ENCODE data around the gene CLCF1. TPM values are rescaled to one million over a fixed set of nuclear protein-coding genes. Genes with fewer than 3 reads are reported as not detected.

Gene CLCF1
- total and polyA plus RNA-seq, 9 donors: 2.5 to 22.9 (median 5.0) TPM

DNA sequence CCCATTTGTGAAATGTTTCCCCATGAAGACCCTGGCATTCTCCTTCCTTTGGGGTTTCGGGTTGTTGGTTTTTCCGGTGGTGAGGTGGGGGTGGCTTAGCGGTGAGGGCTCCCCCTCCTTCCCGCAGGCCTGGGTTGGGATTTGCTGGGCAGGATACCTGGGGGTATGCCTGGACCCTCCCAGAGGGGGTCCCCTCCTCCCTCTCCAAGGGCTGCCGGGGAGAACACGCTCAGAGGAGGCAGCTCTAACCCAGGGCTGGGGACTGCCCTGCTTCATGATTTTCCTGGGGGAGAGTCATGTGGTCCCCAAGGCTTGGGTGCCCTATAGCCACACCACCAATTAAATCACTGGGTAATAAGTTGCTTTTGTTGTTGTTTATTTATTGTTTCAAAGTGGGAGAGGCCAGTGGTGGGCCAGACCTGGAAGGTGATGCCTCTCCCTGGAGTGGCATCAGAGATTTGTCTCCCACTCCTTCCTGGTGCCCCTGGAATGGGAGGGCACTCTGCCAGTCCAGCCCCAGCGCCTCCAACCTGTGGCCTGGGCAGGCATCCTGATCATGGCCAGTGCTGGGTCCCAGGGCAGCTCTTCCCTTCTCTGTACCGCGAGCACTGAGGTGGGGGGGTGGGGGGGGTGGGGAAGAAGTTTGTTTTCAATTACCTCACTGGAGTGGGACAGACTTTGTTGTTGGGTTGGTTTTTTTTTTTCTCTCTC is 1.3 kb upstream of the CLCF1 start:
- intact Hi-C loops (cut with DNase I): no loop called here
- no peaks in the 10 kb centered on the region for H3K36me3 ChIP-seq
- H3K27ac ChIP-seq: peak overlapping the region; percentile 78 to 85
- peak in 2 of 5 donors; percentile 19 to 47 for DNase-seq
- peak overlapping the region; percentile 69 for H3K4me3 ChIP-seq
- TF ChIP-seq POLR2A (IDR thresholded peaks at IDR 0.05) (no peak), EP300 (IDR thresholded peaks at IDR 0.05) (no peak)
- TF ChIP-seq, protein P1, sequence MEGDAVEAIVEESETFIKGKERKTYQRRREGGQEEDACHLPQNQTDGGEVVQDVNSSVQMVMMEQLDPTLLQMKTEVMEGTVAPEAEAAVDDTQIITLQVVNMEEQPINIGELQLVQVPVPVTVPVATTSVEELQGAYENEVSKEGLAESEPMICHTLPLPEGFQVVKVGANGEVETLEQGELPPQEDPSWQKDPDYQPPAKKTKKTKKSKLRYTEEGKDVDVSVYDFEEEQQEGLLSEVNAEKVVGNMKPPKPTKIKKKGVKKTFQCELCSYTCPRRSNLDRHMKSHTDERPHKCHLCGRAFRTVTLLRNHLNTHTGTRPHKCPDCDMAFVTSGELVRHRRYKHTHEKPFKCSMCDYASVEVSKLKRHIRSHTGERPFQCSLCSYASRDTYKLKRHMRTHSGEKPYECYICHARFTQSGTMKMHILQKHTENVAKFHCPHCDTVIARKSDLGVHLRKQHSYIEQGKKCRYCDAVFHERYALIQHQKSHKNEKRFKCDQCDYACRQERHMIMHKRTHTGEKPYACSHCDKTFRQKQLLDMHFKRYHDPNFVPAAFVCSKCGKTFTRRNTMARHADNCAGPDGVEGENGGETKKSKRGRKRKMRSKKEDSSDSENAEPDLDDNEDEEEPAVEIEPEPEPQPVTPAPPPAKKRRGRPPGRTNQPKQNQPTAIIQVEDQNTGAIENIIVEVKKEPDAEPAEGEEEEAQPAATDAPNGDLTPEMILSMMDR (IDR thresholded peaks at IDR 0.05): no peak
- no peaks in the 10 kb centered on the region for H3K9me3 ChIP-seq
- no peaks in the 10 kb centered on the region for H3K27me3 ChIP-seq
- H3K4me1 ChIP-seq (ENCODE audit: insufficient read depth): peaks cover 26% of the 10 kb centered on the region
- 39 to 45% (median 43%) methylated on average over 5 to 9 of the region's 9 CpGs for WGBS, 3 donors

DNA sequence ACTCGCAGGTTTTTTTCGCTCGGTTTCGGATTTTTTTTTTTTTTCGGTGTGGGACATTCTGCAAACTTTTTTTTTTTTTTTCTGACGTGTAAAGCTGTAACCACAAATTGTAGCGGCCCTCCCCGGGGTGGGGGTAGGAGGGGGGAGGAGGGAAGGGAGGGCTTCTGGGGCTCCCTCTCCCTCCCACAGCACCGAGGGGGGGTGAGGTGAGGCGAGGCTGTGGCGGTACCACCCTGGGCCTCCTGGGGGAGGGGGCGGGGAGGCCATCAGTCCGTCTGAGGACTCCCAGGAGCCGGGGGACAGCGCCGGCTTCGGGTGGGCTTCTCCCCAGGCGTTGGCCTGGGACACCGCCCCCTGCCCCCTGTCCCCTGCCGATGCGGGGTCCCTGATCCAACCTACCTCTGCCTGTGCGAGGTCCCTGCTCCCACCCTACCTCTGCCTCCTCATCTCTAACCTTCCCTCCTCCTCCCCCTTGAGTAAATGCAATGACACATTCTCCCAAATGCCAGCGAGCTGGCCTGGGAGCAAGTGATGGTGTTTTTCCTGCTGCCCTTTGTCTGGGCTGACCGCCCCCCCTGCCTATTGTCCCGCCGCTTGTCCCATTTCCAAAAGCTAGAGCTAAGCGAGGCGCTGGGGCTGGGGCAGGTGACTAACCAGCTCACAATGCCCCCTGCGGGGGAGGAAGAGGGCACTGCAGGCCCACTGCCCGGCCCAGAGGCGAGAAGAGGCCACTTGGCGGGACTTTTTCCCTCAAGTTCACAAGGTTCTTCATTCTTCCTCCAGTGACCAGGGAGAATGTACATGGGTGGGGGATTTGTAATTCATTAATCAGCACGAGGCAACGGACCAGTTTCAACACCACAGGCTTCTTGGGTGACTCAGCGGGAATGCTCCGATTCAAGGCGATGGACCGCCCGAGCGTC is 511 bp upstream of the CLCF1 start:
- Histone ChIP-seq H3K36me3 (no peaks in the 10 kb centered on the region), H3K4me3 (peak overlapping the region; percentile 69), H3K27ac (peak overlapping the region; percentile 78 to 85), H3K4me1 (ENCODE audit: insufficient read depth) (peaks cover 26% of the 10 kb centered on the region), H3K27me3 (no peaks in the 10 kb centered on the region), H3K9me3 (no peaks in the 10 kb centered on the region)
- 8 to 12% (median 11%) methylated on average over 37 to 40 of the region's 40 CpGs for WGBS, 3 donors
- peak; percentile 75 to 85 (median 79) for DNase-seq
- TF ChIP-seq EP300 (IDR thresholded peaks at IDR 0.05): no peak
- TF ChIP-seq, protein P1 (IDR thresholded peaks at IDR 0.05): peak in 1 of 3 donors; percentile 9
- intact Hi-C loops (cut with DNase I): no loop called here

DNA sequence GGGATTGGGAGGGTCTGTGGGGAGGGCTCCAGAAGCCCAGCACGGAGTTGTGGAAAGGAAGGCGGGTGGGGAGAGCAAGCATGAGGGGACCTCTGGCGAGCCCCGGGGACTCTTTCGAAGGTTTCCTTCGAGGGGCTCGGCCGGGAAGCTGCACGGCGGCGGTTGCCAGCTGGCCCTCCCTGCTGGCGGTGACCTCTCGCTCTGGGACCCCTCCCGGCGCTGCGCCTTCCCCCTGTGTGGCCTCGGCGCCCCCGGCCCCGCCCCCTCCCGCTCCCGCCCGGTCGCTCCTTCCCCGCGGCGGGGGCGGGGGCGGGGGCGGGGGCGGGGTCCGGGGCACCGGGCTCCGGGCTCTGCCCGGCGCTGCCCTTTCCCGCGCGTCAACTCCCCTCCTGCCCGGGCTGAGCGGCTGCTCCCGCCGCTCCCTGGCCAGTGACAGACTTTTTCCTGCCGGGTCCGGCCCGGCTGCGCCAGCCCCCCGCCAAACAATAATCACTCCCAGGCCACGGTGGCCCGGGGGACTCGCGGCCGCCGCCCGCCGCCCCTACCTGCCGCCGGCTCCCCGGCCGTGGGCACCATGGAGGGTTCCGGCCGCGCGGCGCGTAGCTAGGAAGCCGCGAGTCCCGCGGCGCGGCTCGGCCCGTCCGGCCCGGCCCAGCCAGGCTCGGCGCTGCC is 941 bp downstream of the CLCF1 start:
- peak; percentile 45 to 72 (median 66) for DNase-seq
- peaks cover 29% of the 10 kb centered on the region for H3K4me1 ChIP-seq (ENCODE audit: insufficient read depth)
- intact Hi-C loops (cut with DNase I): no loop called here
- peak overlapping the region; percentile 69 for H3K4me3 ChIP-seq
- no peaks in the 10 kb centered on the region for H3K27me3 ChIP-seq
- no peaks in the 10 kb centered on the region for H3K36me3 ChIP-seq
- H3K9me3 ChIP-seq: no peaks in the 10 kb centered on the region
- TF ChIP-seq, protein P1 (IDR thresholded peaks at IDR 0.05): no peak
- peak; percentile 15 for TF ChIP-seq POLR2A (IDR thresholded peaks at IDR 0.05)
- no peak for TF ChIP-seq EP300 (IDR thresholded peaks at IDR 0.05)
- WGBS, 3 donors: 1% methylated on average over 27 to 78 of the region's 78 CpGs
- H3K27ac ChIP-seq: peak overlapping the region; percentile 78 to 85

DNA sequence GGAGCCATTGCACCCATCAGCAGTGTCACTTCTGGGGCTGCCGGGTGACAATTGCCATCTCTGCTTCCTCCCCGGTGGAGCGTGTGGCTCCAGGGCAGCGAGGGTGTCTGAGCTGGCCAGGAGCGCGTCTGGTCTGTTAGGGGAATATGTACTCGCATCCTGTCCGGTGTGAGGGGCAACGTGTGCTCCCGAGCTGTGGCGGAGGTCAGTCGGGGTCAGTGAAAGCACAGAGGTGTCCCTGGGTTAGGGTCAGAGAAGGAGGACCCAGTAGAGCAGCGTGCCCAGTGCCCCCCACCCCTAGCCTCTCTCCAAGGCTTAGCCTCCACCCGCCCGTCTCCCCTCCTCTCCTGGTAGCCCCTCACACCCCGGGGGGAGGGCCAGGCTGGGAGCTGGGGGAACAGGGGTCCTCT is 1.5 kb downstream of the CLCF1 start:
- intact Hi-C loops (cut with DNase I): no loop called here

More for the DNA sequence above, 1.5 kb downstream of the CLCF1 start:
- Histone ChIP-seq H3K27me3 (no peaks in the 10 kb centered on the region), H3K9me3 (no peaks in the 10 kb centered on the region), H3K27ac (peak overlapping the region; percentile 78 to 85), H3K36me3 (no peaks in the 10 kb centered on the region), H3K4me3 (peak overlapping the region; percentile 69), H3K4me1 (ENCODE audit: insufficient read depth) (peaks cover 31% of the 10 kb centered on the region)
- TF ChIP-seq, protein P1 (IDR thresholded peaks at IDR 0.05): no peak
- TF ChIP-seq EP300 (IDR thresholded peaks at IDR 0.05): no peak
- no peak for TF ChIP-seq POLR2A (IDR thresholded peaks at IDR 0.05)
- DNase-seq: peak in 2 of 5 donors; percentile 52 to 55
- 25 to 32% (median 26%) methylated on average over 16 of the region's 16 CpGs for WGBS, 3 donors
